K562 (cell line): ENCODE measurements around the gene CHST1.

ENCODE experiments used
- BRCA1 ChIP-seq, 2 experiments: fragments of 450-650 bp in 1 of 2; sonication (generic) in 1 of 2; formaldehyde crosslinking in 1 of 2; IDR thresholded peaks; 2 replicates each; pipeline versions ENCODE4 v1.5.0 to v1.6.1; 2017 to 2020; ENCODE audit warnings: mild to moderate bottlenecking in 1 of 2, missing genetic modification reagents in 1 of 2
- CTBP1 ChIP-seq: fragments of 450-650 bp; IDR thresholded peaks from 2 replicates; pipeline ENCODE4 v1.6.1; 2016; ENCODE audit warnings: borderline replicate concordance
- CTCF ChIP-seq, 3 experiments: IDR thresholded peaks in 2 of 3; conservative IDR thresholded peaks in 1 of 3; 2 replicates each; pipeline ENCODE4 v1.5.1; 2011 to 2012; ENCODE audit warnings: low read length in 3 of 3, mild to moderate bottlenecking in 3 of 3, control low read depth in 2 of 3, improper control_type of control experiment in 1 of 3, inconsistent platforms in 1 of 3, low read depth in 1 of 3, mixed read lengths in 1 of 3, moderate library complexity in 1 of 3; ENCODE audit not compliant: insufficient read depth in 2 of 3
- DNMT1 ChIP-seq: fragments of 450-650 bp; IDR thresholded peaks from 2 replicates; pipeline ENCODE4 v1.6.1; 2016; ENCODE audit warnings: antibody characterized with exemption, mild to moderate bottlenecking
- HCFC1 ChIP-seq: IDR thresholded peaks from 2 replicates; pipeline ENCODE4 v1.6.1; 2012; ENCODE audit warnings: low read depth, low read length, improper control_type of control experiment
- POLR2A ChIP-seq: fragments of 450-650 bp; conservative IDR thresholded peaks from 2 replicates; pipeline ENCODE4 v1.6.1; 2016
- POLR2AphosphoS5 ChIP-seq: IDR thresholded peaks from 2 replicates; pipeline ENCODE4 v1.6.1; 2011; ENCODE audit warnings: mild to moderate bottlenecking, low read depth, low read length, moderate library complexity; ENCODE audit not compliant: control insufficient read depth, insufficient read depth
- SIN3A ChIP-seq, 2 experiments: fragments of 150-350 bp in 1 of 2; IDR thresholded peaks; 2 replicates each; pipeline ENCODE4 v1.6.1; 2011 to 2016; ENCODE audit warnings: borderline replicate concordance in 2 of 2, low read depth in 2 of 2, low read length in 2 of 2, mild to moderate bottlenecking in 2 of 2, moderate library complexity in 2 of 2; ENCODE audit not compliant: control insufficient read depth in 1 of 2
- TCF7L2 ChIP-seq: fragments of 150-350 bp; IDR thresholded peaks from 2 replicates; pipeline ENCODE4 v1.6.1; 2016; ENCODE audit warnings: low read depth, mild to moderate bottlenecking, low read length, moderate library complexity
- TFAP4 ChIP-seq: sonication (generic); formaldehyde crosslinking; IDR thresholded peaks from 2 replicates; pipeline ENCODE4 v1.8.0; 2022; ENCODE audit warnings: missing genetic modification reagents, mild to moderate bottlenecking, moderate library complexity, borderline replicate concordance
- ZBTB17 ChIP-seq: fragments of 450-650 bp; formaldehyde crosslinking; IDR thresholded peaks from 2 replicates; pipeline ENCODE4 v1.4.0; 2020; ENCODE audit warnings: mild to moderate bottlenecking
- ZNF77 ChIP-seq: fragments of 250-450 bp; sonication (Bioruptor Pico); IDR thresholded peaks from 2 replicates; pipeline ENCODE4 v1.5.0; 2020

- TF ChIP-seq CTBP1 (no peak), CTCF (IDR thresholded peaks at IDR 0.05 in 2 of 3, conservative IDR thresholded peaks at IDR 0.05 in 1 of 3; ENCODE audit: insufficient read depth in 2 of 3, low read depth in 1 of 3, low read length in 3 of 3) (no peak), ZNF77 (no peak), TCF7L2 (no peak), POLR2AphosphoS5 (no peak), ZBTB17 (no peak), TFAP4 (no peak), HCFC1 (no peak), BRCA1 (IDR thresholded peaks at IDR 0.05) (no peak), BRCA1 (CRISPR knock-in tag; IDR thresholded peaks at IDR 0.05) (no peak), DNMT1 (no peak), SIN3A (IDR thresholded peaks at IDR 0.05; ENCODE audit: borderline replicate concordance in 2 of 2, control insufficient read depth in 1 of 2, low read depth in 2 of 2, low read length in 2 of 2) (no peak), POLR2A (no peak)
Observed at GRCh38 chr11:45666648-45667642, 1.5 kb upstream of the CHST1 start.
